Stimulated activated naive CD8-positive, alpha-beta T cell treated with anti-CD3 and anti-CD28 coated beads, Interleukin-15, Interleukin-2, amounts not matched to agents 100 ng/mL and 50 ng/mL, for 24 hours (primary cell): ENCODE results near the gene KLRC1.
"Not testable (repeated sequence)": the region's sequence is repeated elsewhere in the genome, so short reads cannot be mapped to it uniquely, and the experiment has no call there.

ENCODE experiments used
- H3K27ac Mint-ChIP-seq: one replicate; pipeline ENCODE4 v1.8.0; 2021; ENCODE audit warnings: mild to moderate bottlenecking, mixed read lengths
- H3K27me3 Mint-ChIP-seq: one replicate; pipeline ENCODE4 v1.8.0; 2021; ENCODE audit warnings: mixed read lengths
- H3K36me3 Mint-ChIP-seq: one replicate; pipeline ENCODE4 v1.8.0; 2021; ENCODE audit warnings: low read depth, mixed read lengths
- H3K4me1 Mint-ChIP-seq: one replicate; pipeline ENCODE4 v1.8.0; 2021; ENCODE audit warnings: low read depth, mixed read lengths
- H3K4me3 Mint-ChIP-seq: one replicate; pipeline ENCODE4 v1.8.0; 2021; ENCODE audit warnings: mild to moderate bottlenecking, mixed read lengths
- H3K9me3 Mint-ChIP-seq: one replicate; pipeline ENCODE4 v1.8.0; 2021; ENCODE audit warnings: mixed read lengths

KLRC1 gene

GRCh38 chr12:10397296-10397695 is 55.9 kb downstream of the KLRC1 start:
- Mint-ChIP-seq H3K9me3 (no peaks in the 10 kb centered on the region), H3K4me1 (peaks cover 89% of the 10 kb centered on the region), H3K27ac (peak overlapping the region; percentile 85), H3K4me3 (peak overlapping the region; percentile 73), H3K27me3 (no peaks in the 10 kb centered on the region), H3K36me3 (peaks cover 21% of the 10 kb centered on the region)

GRCh38 chr12:10396176-10396575 is 57.0 kb downstream of the KLRC1 start:
- not testable (repeated sequence) for H3K27me3 Mint-ChIP-seq, H3K9me3 Mint-ChIP-seq
- H3K27ac Mint-ChIP-seq = peak overlapping the region; percentile 19
- peak overlapping the region; percentile 36 for H3K4me3 Mint-ChIP-seq
- H3K36me3 Mint-ChIP-seq = peaks cover 15% of the 10 kb centered on the region
- H3K4me1 Mint-ChIP-seq = peaks cover 88% of the 10 kb centered on the region
